MCF 10A (cell line): ENCODE measurements around the gene CD37. TPM values are rescaled to one million over a fixed set of nuclear protein-coding genes. Genes with fewer than 3 reads are reported as not detected.
"Not testable (repeated sequence)": the region's sequence is repeated elsewhere in the genome, so short reads cannot be mapped to it uniquely, and the experiment has no call there.

Experiments used
- BruUV-seq: library from RNA; stranded (reverse); fragments of 400-500 nt; replicated peaks from 2 replicates; lab custom pipeline; 2021; lab: Mats Ljungman, UMichigan
- CTCF ChIA-PET: fragments of 300-600 bp; sonication (Branson Sonifier 250); formaldehyde crosslinking; extraction: SDS; loops from one replicate; lab custom pipeline; 2021; ENCODE audit warnings: antibody characterized with exemption, inconsistent platforms; lab: Yijun Ruan, JAX
- POLR2A ChIA-PET: fragments of 300-600, 350-650 bp; sonication (Branson Sonifier 250); formaldehyde crosslinking; extraction: SDS; loops from one replicate; lab custom pipeline; 2020; ENCODE audit warnings: antibody characterized with exemption, inconsistent platforms; lab: Yijun Ruan, JAX
- DNase-seq: peaks from one replicate; pipeline ENCODE4 v3.0.0-alpha.2; 2018; ENCODE audit not compliant: unreplicated experiment
- H3K27ac Mint-ChIP-seq: one replicate; pipeline ENCODE4 v1.8.0; 2022; ENCODE audit warnings: mild to moderate bottlenecking, low read depth, mixed read lengths; ENCODE audit not compliant: unreplicated experiment
- H3K27me3 Mint-ChIP-seq: one replicate; pipeline ENCODE4 v1.8.0; 2022; ENCODE audit warnings: mixed read lengths; ENCODE audit not compliant: insufficient read depth, unreplicated experiment
- H3K36me3 Mint-ChIP-seq: one replicate; pipeline ENCODE4 v1.8.0; 2022; ENCODE audit warnings: mild to moderate bottlenecking, moderate library complexity, mixed read lengths; ENCODE audit not compliant: insufficient read depth, unreplicated experiment
- H3K4me1 Mint-ChIP-seq: one replicate; pipeline ENCODE4 v1.8.0; 2022; ENCODE audit warnings: mixed read lengths; ENCODE audit not compliant: insufficient read depth, unreplicated experiment
- H3K4me3 Mint-ChIP-seq: one replicate; pipeline ENCODE4 v1.8.0; 2022; ENCODE audit warnings: mild to moderate bottlenecking, moderate library complexity, mixed read lengths; ENCODE audit not compliant: unreplicated experiment
- H3K9me3 Mint-ChIP-seq: one replicate; pipeline ENCODE4 v1.8.0; 2022; ENCODE audit warnings: mixed read lengths; ENCODE audit not compliant: unreplicated experiment
- CTCF ChIP-seq: fragments of 200-600 bp; IDR thresholded peaks from one replicate; pipeline ENCODE4 v1.8.0; 2022; ENCODE audit warnings: antibody characterized with exemption, mild to moderate bottlenecking; ENCODE audit not compliant: unreplicated experiment
- intact Hi-C: fragments of 100-400 bp; cut with micrococcal nuclease; formaldehyde crosslinking; loops from 2 replicates; pipeline ENCODE4 v1.14.1; 2022
- total RNA-seq: library from RNA; stranded (reverse); gene quantifications from 2 replicates; pipeline ENCODE4 v1.2.3, GENCODE V29; 2022

Gene CD37
- total RNA-seq, 1 experiment from 2014 or later = not detected

- DNase-seq = no peak
- Mint-ChIP-seq H3K4me1 (no peaks in the 10 kb centered on the region), H3K4me3 (no peak overlapping the region), H3K27me3 (no peaks in the 10 kb centered on the region), H3K9me3 (no peaks in the 10 kb centered on the region), H3K27ac (no peak overlapping the region), H3K36me3 (no peaks in the 10 kb centered on the region)
- POLR2A ChIA-PET = no interaction called here
- CTCF ChIA-PET = interaction anchor here (1.3 kb wide), 1 partner anchor 27 kb away, joined by 3 read pairs; no protein-coding TSS in a partner anchor
- intact Hi-C loops = no loop called here
- no TSS peak for BruUV-seq
- TF ChIP-seq CTCF = no peak
Observed at GRCh38 chr19:49364083-49364737, 29.0 kb downstream of the CD37 start.

- no peak overlapping the region for H3K27ac Mint-ChIP-seq
- DNase-seq = no peak
- no peaks in the 10 kb centered on the region for H3K4me1 Mint-ChIP-seq
- no peaks in the 10 kb centered on the region for H3K9me3 Mint-ChIP-seq
- BruUV-seq = no TSS peak
- ChIA-PET CTCF (interaction anchor here (0.9 kb wide), 1 partner anchor 78 kb away, joined by 3 read pairs; no protein-coding TSS in a partner anchor), POLR2A (no interaction called here)
- no peak overlapping the region for H3K4me3 Mint-ChIP-seq
- intact Hi-C loops = no loop called here
- H3K36me3 Mint-ChIP-seq = no peaks in the 10 kb centered on the region
- H3K27me3 Mint-ChIP-seq = no peaks in the 10 kb centered on the region
- TF ChIP-seq CTCF = no peak
Observed at GRCh38 chr19:49366110-49366509, 30.9 kb downstream of the CD37 start.

GRCh38 chr19:49368711-49369358, 33.6 kb downstream of the CD37 start:
- H3K27me3 Mint-ChIP-seq = no peaks in the 10 kb centered on the region
- H3K4me1 Mint-ChIP-seq = no peaks in the 10 kb centered on the region
- ChIA-PET CTCF (interaction anchor here (1.8 to 2.2 kb wide), 2 partner anchors 23 kb away, joined by 7 to 9 read pairs; no protein-coding TSS in a partner anchor), POLR2A (no interaction called here)
- no peak overlapping the region for H3K27ac Mint-ChIP-seq
- intact Hi-C loops = no loop called here
- H3K36me3 Mint-ChIP-seq = no peaks in the 10 kb centered on the region
- no peaks in the 10 kb centered on the region for H3K9me3 Mint-ChIP-seq
- TF ChIP-seq CTCF = no peak
- no TSS peak for BruUV-seq
- DNase-seq = peak; percentile 26
- no peak overlapping the region for H3K4me3 Mint-ChIP-seq

- DNase-seq = no peak
- Mint-ChIP-seq H3K27me3 (peaks cover 16% of the 10 kb centered on the region), H3K4me1 (no peaks in the 10 kb centered on the region), H3K4me3 (no peak overlapping the region), H3K27ac (no peak overlapping the region), H3K36me3 (no peaks in the 10 kb centered on the region), H3K9me3 (no peaks in the 10 kb centered on the region)
- ChIA-PET CTCF (interaction anchor here (0.7 kb wide), 2 partner anchors 21 to 113 kb away, joined by 3 read pairs; no protein-coding TSS in a partner anchor), POLR2A (no interaction called here)
- intact Hi-C loops = no loop called here
- no peak for TF ChIP-seq CTCF
- no TSS peak for BruUV-seq
Observed at GRCh38 chr19:49371184-49371583, 36.0 kb downstream of the CD37 start.

GRCh38 chr19:49373174-49373573, 38.0 kb downstream of the CD37 start:
- H3K27ac Mint-ChIP-seq, H3K4me1 Mint-ChIP-seq, DNase-seq, intact Hi-C loops, H3K9me3 Mint-ChIP-seq, H3K4me3 Mint-ChIP-seq, BruUV-seq, H3K36me3 Mint-ChIP-seq: not testable (repeated sequence)
- ChIA-PET POLR2A (interaction anchor here (0.6 kb wide), 1 partner anchor 287 kb away, joined by 3 read pairs; no protein-coding TSS in a partner anchor), CTCF (interaction anchor here (1.0 kb wide), 1 partner anchor 18 kb away, joined by 4 read pairs; no protein-coding TSS in a partner anchor)
- peaks cover 26% of the 10 kb centered on the region for H3K27me3 Mint-ChIP-seq
